ENCODE measurements around the gene MED25.

GRCh38 chr19:49856574-49857021 is 38.5 kb downstream of the MED25 start:
- TF ChIP-seq RARB (CRISPR knock-in tag; IDR thresholded peaks at IDR 0.05) (no peak), OSR1 (CRISPR knock-in tag; IDR thresholded peaks at IDR 0.05) (no peak), TSHZ2 (CRISPR knock-in tag; IDR thresholded peaks at IDR 0.05) (no peak), ZNF565 (CRISPR knock-in tag; conservative IDR thresholded peaks at IDR 0.05; ENCODE audit: low read depth) (no peak), CSDC2 (CRISPR knock-in tag; IDR thresholded peaks at IDR 0.05) (no peak)
- TF ChIP-seq, protein P1, sequence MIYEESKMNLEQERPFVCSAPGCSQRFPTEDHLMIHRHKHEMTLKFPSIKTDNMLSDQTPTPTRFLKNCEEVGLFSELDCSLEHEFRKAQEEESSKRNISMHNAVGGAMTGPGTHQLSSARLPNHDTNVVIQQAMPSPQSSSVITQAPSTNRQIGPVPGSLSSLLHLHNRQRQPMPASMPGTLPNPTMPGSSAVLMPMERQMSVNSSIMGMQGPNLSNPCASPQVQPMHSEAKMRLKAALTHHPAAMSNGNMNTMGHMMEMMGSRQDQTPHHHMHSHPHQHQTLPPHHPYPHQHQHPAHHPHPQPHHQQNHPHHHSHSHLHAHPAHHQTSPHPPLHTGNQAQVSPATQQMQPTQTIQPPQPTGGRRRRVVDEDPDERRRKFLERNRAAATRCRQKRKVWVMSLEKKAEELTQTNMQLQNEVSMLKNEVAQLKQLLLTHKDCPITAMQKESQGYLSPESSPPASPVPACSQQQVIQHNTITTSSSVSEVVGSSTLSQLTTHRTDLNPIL (CRISPR knock-in tag; IDR thresholded peaks at IDR 0.05; ENCODE audit: low read depth) = no peak
- TF ChIP-seq, protein P2, sequence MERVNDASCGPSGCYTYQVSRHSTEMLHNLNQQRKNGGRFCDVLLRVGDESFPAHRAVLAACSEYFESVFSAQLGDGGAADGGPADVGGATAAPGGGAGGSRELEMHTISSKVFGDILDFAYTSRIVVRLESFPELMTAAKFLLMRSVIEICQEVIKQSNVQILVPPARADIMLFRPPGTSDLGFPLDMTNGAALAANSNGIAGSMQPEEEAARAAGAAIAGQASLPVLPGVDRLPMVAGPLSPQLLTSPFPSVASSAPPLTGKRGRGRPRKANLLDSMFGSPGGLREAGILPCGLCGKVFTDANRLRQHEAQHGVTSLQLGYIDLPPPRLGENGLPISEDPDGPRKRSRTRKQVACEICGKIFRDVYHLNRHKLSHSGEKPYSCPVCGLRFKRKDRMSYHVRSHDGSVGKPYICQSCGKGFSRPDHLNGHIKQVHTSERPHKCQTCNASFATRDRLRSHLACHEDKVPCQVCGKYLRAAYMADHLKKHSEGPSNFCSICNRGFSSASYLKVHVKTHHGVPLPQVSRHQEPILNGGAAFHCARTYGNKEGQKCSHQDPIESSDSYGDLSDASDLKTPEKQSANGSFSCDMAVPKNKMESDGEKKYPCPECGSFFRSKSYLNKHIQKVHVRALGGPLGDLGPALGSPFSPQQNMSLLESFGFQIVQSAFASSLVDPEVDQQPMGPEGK (CRISPR knock-in tag; IDR thresholded peaks at IDR 0.05; ENCODE audit: borderline replicate concordance) = no peak
- TF ChIP-seq, protein P3, sequence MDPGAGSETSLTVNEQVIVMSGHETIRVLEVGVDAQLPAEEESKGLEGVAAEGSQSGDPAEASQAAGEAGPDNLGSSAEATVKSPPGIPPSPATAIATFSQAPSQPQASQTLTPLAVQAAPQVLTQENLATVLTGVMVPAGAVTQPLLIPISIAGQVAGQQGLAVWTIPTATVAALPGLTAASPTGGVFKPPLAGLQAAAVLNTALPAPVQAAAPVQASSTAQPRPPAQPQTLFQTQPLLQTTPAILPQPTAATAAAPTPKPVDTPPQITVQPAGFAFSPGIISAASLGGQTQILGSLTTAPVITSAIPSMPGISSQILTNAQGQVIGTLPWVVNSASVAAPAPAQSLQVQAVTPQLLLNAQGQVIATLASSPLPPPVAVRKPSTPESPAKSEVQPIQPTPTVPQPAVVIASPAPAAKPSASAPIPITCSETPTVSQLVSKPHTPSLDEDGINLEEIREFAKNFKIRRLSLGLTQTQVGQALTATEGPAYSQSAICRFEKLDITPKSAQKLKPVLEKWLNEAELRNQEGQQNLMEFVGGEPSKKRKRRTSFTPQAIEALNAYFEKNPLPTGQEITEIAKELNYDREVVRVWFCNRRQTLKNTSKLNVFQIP (CRISPR knock-in tag; IDR thresholded peaks at IDR 0.05; ENCODE audit: borderline replicate concordance, low read depth) = no peak
